ENCODE measurements around the gene CLNK.

DNA sequence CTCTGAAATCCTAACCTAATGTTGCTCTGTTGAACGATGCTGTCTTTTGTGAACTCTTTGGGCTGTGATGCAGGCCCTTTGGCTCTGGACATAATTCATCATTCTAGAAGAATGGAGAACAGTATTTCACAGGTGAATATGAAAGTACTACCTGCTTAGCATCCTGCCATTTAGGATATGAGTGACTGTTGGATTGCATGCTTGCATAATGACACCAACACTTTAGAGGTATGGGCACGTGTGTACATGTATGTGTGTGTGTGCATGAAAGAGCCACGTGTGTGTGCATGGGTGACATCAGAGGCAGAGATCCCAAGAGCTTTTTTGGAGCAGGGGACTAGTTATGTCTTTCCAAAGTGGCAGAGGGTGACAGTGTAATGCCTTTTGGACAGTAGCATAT, 157.1 kb downstream of the CLNK start:
- no peak for TF ChIP-seq CTCF (IDR thresholded peaks at IDR 0.05)
- no peak for TF ChIP-seq EP300 (IDR thresholded peaks at IDR 0.05)
- no peak for TF ChIP-seq E2F6 (IDR thresholded peaks at IDR 0.05; ENCODE audit: borderline replicate concordance, low read depth)
- no peak for TF ChIP-seq ZFP36 (IDR thresholded peaks at IDR 0.05; ENCODE audit: borderline replicate concordance, partially characterized antibody)
- no peak for TF ChIP-seq USF2 (IDR thresholded peaks at IDR 0.05)
